Measurements from ENCODE around the gene ETV6. TPM values are rescaled to one million over a fixed set of nuclear protein-coding genes. Genes with fewer than 3 reads are reported as not detected.

ETV6 gene
- total RNA-seq, 1 donor from 2014 or later, result 18.4 TPM

- intact Hi-C loops (cut with DNase I), result no loop called here
- no peak for DNase-seq (ENCODE audit: low spot score)
Observed at GRCh38 chr12:11824736-11825135, 175.3 kb downstream of the ETV6 start.

DNA sequence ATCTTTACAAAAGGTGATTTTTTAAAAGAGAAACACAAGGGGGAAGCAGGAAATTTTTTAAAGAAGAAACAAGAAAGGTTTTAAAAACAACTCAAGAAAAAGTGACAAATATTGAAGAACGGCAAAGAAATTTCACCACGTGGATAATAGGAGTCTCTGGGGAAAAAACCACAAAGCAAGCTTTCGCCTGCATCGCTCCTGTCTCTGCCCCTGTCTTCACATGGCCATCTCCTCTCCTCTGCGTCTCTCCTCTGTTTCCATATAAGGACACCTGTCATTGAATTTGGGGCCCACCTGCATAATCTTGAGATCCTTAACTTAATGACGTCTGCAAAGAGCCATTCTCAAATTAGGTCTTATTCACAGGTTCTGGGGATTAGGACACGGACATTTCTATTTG lies 175.8 kb downstream of the ETV6 start:
- no peak for DNase-seq (ENCODE audit: low spot score)
- intact Hi-C loops (cut with DNase I), result no loop called here

- DNase-seq (ENCODE audit: low spot score), result no peak
- intact Hi-C loops (cut with DNase I), result no loop called here
Observed at GRCh38 chr12:11826574-11826973, 177.1 kb downstream of the ETV6 start.

GRCh38 chr12:11827091-11828061 lies 177.9 kb downstream of the ETV6 start:
- no peak for DNase-seq (ENCODE audit: low spot score)
- intact Hi-C loops (cut with DNase I), result no loop called here

DNA sequence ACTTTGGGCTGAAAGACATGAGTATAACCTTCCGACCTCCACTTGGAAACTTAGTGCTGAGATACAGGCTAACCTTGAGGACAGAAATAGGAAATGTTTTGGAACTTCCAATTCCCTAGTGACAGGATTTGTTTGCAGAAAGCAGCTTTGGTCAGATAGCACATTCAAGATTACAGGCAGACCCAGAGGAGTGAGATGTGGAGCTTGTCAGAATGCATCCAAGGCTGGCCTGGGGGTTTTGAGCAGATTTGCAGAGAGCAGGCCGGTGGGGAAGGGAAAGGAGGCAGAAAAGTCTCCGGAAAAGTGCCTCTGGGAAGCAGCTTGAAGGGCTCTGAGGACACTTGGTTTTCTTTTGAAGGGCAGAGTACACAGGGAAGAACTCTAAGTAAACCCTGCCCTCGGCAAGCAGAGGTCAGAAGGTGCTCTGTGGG lies 180.3 kb downstream of the ETV6 start:
- DNase-seq (ENCODE audit: low spot score), result no peak
- intact Hi-C loops (cut with DNase I), result no loop called here

DNA sequence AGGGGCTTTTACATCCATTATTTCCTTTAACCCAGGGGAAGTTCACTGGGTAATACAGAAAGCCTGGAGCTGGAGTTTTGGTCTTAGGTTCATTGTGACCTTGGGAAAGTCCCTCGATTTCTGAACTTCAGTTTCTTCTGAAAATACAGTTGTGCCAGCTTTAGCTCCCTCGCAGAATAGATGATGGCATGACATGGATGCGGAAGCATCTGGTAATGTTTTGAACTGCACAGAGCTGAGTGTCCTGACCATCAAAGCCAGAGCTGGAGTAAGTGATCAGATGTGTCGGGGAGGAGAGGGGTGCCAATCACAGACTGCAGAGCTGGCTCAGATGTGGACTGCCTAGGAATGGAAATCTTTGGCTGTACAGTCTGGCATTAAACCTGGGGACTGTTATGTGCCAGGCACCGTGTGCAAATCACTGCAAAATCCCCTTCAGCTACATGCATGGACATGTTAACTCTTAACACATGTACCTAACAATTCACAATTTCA lies 180.9 kb downstream of the ETV6 start:
- DNase-seq (ENCODE audit: low spot score), result no peak
- intact Hi-C loops (cut with DNase I), result no loop called here

- DNase-seq (ENCODE audit: low spot score), result no peak
- intact Hi-C loops (cut with DNase I), result no loop called here
Observed at GRCh38 chr12:11832093-11832492, 182.6 kb downstream of the ETV6 start.

- intact Hi-C loops (cut with DNase I), result no loop called here
- DNase-seq (ENCODE audit: low spot score), result no peak
Observed at GRCh38 chr12:11833174-11833895, 183.9 kb downstream of the ETV6 start.

GRCh38 chr12:11834104-11834812 lies 184.8 kb downstream of the ETV6 start:
- DNase-seq (ENCODE audit: low spot score), result no peak
- intact Hi-C loops (cut with DNase I), result no loop called here

GRCh38 chr12:11834931-11835330 lies 185.5 kb downstream of the ETV6 start:
- intact Hi-C loops (cut with DNase I), result no loop called here
- no peak for DNase-seq (ENCODE audit: low spot score)

DNA sequence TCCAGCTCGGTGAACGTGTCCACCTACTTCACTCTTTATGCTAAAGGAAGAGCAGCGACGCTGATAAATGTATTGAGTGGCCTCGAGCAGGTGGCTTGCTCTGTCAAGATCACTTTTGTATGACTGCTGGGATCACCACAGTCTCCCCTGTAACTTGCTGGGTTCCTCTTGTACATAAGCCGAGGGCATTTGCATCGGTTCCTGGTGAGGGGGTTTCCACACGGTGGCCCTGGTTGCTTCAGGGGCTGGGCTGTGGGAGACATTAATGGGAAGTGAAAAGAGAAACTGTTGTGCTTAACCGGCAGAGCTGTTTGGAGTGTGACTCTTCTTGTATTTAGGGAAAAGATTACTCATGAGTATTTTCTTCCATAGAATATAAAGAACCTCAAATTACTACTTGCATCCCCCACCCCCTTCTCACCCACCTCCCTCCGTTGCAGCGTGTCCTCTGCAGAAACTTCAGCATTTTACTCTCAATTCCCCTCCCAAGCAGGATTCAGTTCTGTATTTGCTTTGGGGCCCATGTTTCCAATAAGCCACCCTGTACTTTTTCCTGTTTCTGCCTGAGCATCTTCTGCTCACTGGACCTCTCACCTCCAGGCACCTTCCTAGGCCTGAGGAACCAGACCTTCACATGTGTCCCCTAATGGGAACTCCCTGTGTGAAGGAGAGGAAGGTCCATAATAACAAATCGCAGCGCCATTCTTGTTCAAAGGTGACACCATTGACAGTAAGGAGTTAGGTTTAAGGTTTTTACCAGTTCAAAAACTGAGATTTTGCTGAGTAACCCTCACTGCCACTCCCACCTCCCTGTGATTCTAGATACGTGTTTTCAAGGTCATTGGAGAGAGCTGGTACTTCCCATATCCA lies 187.0 kb downstream of the ETV6 start:
- intact Hi-C loops (cut with DNase I), result no loop called here
- no peak for DNase-seq (ENCODE audit: low spot score)

DNA sequence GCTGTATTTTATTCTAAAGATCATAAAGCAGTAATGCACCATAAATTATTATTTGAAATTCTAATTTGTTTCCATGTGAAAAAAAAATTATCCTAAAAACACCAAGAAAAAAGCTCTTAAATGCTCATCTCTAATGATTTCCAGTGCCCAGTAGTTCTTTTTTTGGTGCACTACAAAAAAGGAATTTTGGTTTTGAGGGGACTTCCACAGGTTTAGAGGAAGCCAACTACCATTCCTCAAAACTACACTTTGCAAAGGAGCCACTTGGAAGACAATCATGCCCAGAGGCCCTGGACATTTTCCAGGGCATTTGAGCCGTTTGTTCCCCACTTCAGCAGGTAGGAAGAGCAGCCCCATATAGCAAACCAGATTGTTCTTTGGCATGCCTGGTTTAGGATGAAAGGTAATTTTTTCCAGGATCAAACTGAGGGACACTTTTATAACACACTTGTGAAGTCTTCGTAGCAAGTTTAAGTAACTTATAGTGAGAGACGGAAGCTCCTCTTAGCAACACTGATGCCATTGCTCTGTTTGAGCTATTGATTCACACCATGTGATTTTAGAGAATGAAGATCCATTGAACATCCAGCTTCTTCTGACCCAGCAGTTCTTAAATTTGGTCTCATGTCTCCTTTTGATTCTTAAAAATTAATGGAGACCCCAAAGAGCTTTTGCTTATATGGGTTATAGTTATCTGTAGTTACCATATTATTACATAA lies 187.9 kb downstream of the ETV6 start:
- intact Hi-C loops (cut with DNase I), result no loop called here
- DNase-seq (ENCODE audit: low spot score), result no peak

- no peak for DNase-seq (ENCODE audit: low spot score)
- intact Hi-C loops (cut with DNase I), result no loop called here
Observed at GRCh38 chr12:11838403-11838802, 188.9 kb downstream of the ETV6 start.

- intact Hi-C loops (cut with DNase I), result no loop called here
- no peak for DNase-seq (ENCODE audit: low spot score)
Observed at GRCh38 chr12:11839091-11839641, 189.7 kb downstream of the ETV6 start.

DNA sequence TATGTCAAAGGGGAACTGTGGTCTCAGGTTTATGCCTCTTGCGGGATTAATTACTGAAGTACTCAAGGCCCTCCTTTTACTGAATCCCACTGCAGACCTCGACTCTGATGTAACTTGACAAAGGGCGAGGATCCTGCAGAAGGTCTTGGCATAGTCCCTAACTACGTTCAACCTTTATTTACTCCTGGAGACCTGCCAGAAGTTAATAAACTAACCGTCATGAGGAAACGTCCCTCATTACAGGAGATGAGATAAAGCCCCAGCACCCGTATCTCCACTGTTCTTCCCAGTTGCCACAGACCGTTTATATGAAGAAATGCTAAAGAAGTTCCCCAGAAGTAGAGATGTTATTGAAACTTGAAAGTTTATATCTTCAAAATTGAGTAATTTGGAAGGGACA lies 190.9 kb downstream of the ETV6 start:
- intact Hi-C loops (cut with DNase I), result no loop called here
- DNase-seq (ENCODE audit: low spot score), result no peak

DNA sequence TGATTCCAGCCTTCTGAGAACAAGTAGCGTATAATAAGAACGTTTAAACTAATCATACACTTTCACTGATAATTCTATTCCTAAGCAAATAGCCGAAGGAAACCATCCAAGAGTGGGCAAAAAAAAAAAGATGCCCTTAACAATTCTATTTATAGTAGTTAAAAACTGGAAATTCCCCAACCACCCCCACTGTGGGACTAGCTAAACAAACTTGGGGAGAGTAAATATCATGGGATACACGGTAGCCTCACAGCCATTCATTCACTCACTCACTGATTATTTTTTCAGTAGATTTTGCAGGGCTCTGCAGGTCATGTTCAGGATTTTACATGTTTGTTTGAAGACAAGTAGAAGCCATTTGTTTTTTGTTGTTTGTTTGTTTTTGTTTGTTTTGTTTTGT lies 197.0 kb downstream of the ETV6 start:
- no peak for DNase-seq (ENCODE audit: low spot score)
- intact Hi-C loops (cut with DNase I), result no loop called here

GRCh38 chr12:11847539-11847938 lies 198.1 kb downstream of the ETV6 start:
- intact Hi-C loops (cut with DNase I), result no loop called here
- no peak for DNase-seq (ENCODE audit: low spot score)
